ENCODE results near the gene TLR7.

The TLR7 gene

GRCh38 chrX:12892716-12893115 lies 25.8 kb downstream of the TLR7 start:
- H3K4me3 ChIP-seq (ENCODE audit: low read depth, low read length) = no peak overlapping the region
- in situ Hi-C loops (cut with HindIII; ENCODE audit: low sequenced_read_pairs) = no loop called here
- DNase-seq (ENCODE audit: low read depth) = no peak
- TF ChIP-seq CTCF (IDR thresholded peaks at IDR 0.05; ENCODE audit: low read depth, low read length, missing control alignments) = no peak

- DNase-seq (ENCODE audit: low read depth) = no peak
- H3K4me3 ChIP-seq (ENCODE audit: low read depth, low read length) = no peak overlapping the region
- peak; percentile 58 for TF ChIP-seq CTCF (IDR thresholded peaks at IDR 0.05; ENCODE audit: low read depth, low read length, missing control alignments)
- in situ Hi-C loops (cut with HindIII; ENCODE audit: low sequenced_read_pairs) = no loop called here
These were observed 27.5 kb downstream of the TLR7 start for GRCh38 chrX:12894074-12895030.

- TF ChIP-seq CTCF (IDR thresholded peaks at IDR 0.05; ENCODE audit: low read depth, low read length, missing control alignments) = no peak
- in situ Hi-C loops (cut with HindIII; ENCODE audit: low sequenced_read_pairs) = no loop called here
- no peak for DNase-seq (ENCODE audit: low read depth)
- no peak overlapping the region for H3K4me3 ChIP-seq (ENCODE audit: low read depth, low read length)
These were observed 29.0 kb downstream of the TLR7 start for GRCh38 chrX:12895866-12896265.

- H3K4me3 ChIP-seq (ENCODE audit: low read depth, low read length) = no peak overlapping the region
- in situ Hi-C loops (cut with HindIII; ENCODE audit: low sequenced_read_pairs) = no loop called here
- DNase-seq (ENCODE audit: low read depth) = no peak
These were observed 30.1 kb downstream of the TLR7 start for GRCh38 chrX:12896935-12897334.

GRCh38 chrX:12898073-12898472 lies 31.2 kb downstream of the TLR7 start:
- no peak for DNase-seq (ENCODE audit: low read depth)
- in situ Hi-C loops (cut with HindIII; ENCODE audit: low sequenced_read_pairs) = no loop called here
- TF ChIP-seq CTCF (IDR thresholded peaks at IDR 0.05; ENCODE audit: low read depth, low read length, missing control alignments) = no peak
- no peak overlapping the region for H3K4me3 ChIP-seq (ENCODE audit: low read depth, low read length)

More at GRCh38 chrX:12896935-12897334, 30.1 kb downstream of the TLR7 start:
- TF ChIP-seq CTCF (IDR thresholded peaks at IDR 0.05; ENCODE audit: low read depth, low read length, missing control alignments) = no peak

GRCh38 chrX:12899506-12899905 lies 32.6 kb downstream of the TLR7 start:
- H3K4me3 ChIP-seq (ENCODE audit: low read depth, low read length) = no peak overlapping the region
- TF ChIP-seq CTCF (IDR thresholded peaks at IDR 0.05; ENCODE audit: low read depth, low read length, missing control alignments) = no peak
- in situ Hi-C loops (cut with HindIII; ENCODE audit: low sequenced_read_pairs) = no loop called here
- DNase-seq (ENCODE audit: low read depth) = no peak

All from astrocyte of the cerebellum (primary cell).